HG02981 (cell line): ENCODE data around the gene ING1.
"Not testable (repeated sequence)": the region's sequence is repeated elsewhere in the genome, so short reads cannot be mapped to it uniquely, and the experiment has no call there.

ENCODE experiments used
- ATAC-seq: cut with Tn5 transposase; IDR thresholded peaks from one replicate; pipeline ENCODE4 v1.9.1; 2021; ENCODE audit warnings: mild to moderate bottlenecking, moderate library complexity; ENCODE audit not compliant: unreplicated experiment

Gene ING1, protein sequence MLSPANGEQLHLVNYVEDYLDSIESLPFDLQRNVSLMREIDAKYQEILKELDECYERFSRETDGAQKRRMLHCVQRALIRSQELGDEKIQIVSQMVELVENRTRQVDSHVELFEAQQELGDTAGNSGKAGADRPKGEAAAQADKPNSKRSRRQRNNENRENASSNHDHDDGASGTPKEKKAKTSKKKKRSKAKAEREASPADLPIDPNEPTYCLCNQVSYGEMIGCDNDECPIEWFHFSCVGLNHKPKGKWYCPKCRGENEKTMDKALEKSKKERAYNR

DNA sequence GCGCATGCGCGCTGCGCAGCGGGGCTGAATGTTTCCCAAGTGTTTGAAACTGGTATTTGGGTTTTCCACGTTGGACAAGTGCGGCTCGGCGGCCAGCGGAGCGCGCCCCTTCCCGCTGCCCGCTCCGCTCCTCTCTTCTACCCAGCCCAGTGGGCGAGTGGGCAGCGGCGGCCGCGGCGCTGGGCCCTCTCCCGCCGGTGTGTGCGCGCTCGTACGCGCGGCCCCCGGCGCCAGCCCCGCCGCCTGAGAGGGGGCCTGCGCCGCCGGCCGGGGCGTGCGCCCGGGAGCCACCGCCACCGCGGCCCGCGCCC is at the start of gene ING1:
TSS of gene ING1 (plus strand) at position 59 of the 311 bp plus-strand sequence. CDS start 450 bp downstream, outside the sequence.
- no peak for ATAC-seq

DNA sequence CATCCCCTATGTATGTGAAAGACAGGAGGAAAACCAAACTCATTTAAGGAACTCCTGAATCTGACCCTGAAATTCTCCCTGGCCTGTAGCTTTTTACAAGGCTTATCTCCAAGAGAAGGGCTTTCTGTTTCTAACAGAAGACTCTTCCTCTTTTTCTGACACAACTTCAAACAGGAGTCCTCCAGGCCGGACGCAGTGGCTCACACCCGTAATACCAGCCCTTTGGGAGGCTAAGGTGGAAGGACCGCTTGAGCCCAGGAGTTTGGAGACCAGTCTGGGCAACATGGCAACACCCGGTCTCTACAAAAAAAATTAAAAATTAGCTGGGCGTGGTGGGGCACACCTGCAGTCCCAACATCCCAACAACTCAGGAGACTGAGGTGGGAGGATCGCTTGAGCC is 49.5 kb upstream of the ING1 start:
- ATAC-seq = no peak

DNA sequence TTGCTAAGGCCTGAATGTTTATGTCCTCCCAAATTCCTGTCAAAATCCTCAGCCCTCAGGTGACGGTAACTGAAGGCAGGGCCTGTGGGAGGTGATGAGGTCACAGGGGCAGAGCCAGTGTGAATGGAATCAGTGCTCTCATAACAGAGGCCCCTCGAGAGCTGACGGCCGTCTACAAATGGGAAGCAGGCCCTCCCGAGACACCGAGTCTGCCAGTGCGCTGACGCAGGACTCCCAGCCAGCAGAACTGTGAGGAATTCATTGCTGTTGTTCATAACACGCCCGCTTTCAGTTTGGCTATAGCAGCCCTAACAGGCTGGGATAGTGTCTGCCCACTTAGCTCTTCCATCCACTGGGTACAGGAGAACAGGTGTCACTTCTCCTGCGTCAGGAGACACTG is 48.8 kb upstream of the ING1 start:
- no peak for ATAC-seq

DNA sequence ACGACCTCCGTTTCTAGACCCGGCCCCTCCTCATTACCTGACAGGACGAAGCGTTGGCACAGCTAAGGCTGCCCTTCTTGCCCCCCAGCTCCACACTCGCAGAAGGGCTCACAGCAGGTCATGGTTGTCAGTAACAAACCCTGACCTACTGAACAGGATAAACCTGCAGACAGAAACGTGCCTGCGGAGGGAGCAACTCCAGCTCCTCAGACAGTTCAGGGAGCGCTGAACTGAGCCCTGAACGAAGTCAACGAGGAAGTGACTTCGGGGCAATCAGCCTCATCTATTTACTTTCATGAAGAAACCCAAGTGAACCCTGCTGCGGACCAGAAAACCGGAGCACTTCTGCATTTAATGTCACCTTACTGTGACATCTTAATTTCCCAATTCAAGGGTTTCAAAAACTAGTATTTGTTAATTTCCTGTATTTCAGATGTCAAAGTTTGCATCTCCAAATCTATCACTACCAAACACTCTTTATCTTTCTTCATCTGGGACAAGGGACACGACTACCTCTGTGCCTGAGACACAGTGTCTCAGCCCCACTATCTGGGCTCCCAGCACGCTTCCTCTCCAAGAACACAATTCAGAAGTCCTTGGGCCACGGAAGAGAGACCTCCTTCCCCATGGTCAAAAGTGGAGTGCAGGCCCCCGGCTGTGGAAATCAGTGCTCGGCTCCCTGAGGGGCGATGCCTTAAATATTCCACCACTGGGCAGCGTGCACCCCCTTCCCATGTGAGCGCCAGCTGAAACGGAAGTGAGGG is 47.8 kb upstream of the ING1 start:
- ATAC-seq = no peak

DNA sequence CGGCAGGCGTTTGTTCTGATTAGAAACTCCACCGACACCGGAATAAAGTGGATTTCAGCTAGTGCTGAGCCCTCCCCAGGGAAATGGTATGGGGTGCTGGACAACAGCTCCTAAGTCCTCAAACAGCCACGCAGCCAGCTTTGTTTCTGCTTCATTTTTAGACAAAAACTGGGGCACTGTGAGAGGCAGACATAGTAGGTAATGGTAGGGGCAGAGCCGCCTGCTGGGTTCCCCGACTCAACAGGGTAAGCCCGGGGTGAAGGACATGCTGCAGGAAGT is 47.3 kb upstream of the ING1 start:
- ATAC-seq = no peak

DNA sequence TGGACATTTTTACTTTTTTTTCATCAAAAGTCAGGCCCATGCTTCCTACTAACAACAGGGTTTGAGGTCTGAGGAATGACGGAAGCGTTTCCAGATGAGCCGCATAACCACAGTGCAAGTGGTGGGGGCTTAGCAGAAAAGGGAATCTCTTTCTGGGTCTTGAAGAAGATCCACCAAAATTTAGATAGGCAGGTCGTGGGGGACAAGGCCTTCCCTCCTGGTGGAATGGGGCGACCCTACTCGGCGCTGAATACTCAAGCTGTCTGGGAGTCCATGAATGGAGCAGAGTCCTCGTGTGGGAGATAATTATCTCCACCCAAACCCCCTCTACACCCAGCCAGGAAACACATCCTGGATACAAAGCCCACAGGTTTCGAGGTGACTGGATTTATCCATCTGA is 44.5 kb upstream of the ING1 start:
- ATAC-seq = no peak

DNA sequence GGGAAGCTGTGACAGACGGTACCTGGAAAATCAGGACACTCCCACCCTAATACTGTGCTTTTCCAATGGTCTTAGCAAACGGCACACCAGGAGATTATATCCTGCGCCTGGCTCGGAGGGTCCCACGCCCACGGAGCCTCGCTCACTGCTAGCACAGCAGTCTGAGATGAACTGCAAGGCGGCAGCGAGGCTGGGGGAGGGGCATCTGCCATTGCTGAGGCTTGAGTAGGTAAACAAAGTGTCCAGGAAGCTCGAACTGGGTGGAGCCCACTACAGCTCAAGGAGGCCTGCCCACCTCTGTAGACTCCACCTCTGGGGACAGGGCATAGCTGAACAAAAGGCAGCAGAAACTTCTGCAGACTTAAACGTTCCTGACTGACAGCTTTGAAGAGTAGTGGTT is 43.7 kb upstream of the ING1 start:
- ATAC-seq = not testable (repeated sequence)

DNA sequence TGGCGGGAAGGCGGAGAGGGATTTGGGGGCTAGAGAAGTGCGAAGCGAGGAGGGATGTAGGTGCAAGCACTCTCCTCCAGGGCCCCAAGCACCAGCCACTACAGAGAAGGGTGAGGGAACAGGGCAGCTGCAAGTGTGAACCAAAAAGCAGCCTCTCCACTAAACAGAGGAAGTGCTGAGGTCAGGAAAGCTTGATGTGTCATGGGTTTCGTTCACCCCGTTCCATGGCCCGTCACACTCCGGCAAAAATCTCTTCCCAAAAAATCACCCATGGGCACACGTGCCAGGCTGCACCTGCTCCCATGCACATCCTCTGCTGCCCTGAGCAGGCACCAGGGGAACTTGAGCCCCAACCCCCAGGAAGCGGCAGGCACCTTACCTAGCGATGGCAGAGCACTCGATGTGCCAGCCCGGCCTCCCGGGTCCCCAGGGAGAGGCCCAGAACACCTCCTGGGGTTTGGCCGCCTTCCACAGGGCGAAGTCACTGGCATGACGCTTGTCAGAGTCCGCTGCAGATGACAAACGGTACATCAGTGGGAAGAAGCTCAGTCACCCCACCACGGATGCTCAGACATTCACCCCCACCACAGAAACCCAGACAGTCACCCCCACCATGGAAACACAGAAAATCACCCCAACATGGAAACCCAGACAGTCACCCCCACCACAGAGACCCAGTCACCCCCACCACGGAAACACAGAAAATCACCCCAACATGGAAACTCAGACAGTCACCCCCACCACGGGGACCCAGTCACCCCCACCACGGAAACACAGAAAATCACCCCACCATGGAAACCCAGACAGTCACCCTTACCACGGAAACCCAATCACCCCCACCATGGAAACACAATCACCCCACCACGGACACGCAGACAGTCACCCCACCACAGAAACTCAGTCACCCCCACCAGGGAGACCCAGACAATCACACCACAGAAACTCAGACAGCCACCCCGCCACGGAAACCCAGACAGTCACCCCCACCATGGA is 36.6 kb upstream of the ING1 start:
- peak; percentile 70 for ATAC-seq

DNA sequence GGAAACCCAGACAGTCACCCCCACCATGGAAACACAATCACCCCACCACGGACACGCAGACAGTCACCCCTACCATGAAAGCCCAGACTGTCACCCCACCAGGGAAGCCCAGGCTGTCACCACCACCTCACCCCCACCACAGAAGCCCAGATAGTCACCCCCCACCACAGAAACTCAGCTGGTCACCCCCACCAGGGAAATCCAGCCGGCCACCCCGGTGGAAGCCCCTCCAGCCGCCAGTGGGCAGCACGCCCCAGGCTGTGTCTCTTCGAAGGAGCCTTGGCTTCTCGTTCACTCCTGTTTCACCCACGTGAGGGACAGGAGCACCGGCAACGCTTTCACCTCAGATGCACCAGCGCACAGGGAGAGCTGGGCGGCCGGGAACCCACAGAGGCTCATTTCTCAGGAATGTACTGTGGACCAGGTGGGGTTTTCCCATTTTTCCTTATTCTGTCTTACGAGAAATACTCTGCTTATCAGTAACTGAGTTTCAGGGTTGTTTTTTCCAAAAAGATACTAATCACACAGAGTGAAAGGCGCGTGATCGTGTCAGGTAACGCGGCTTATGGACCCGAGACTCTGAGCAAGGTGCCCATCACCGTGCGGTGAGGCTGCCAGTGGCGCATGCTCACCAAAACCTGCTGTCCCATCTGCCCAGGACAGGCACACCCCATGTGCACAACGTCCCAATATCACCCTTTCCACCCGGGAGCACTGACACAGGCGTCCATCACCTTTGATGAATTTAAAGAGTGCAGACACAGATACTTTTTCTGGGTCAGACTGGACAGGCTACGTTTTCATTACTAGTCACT is 35.6 kb upstream of the ING1 start:
- ATAC-seq = no peak

DNA sequence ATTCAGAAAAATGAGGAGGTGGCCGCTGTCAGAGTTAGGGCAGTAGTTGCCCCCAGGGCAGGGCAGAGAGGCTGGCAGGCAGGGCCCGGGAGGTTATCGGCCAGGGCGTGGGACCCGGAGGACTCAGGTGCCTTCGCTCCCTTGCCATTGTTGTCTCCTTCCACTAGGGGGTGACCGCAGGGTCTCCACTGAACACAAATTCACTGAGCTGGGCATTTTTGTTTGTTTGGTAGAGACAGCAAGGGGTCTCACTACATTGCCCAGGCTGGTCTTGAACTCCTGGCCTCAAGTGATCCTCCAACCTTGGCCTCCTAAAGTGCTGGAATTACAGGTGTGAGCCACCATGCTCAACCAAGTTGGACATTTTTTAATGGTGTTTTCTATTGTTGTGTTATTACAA is 32.6 kb upstream of the ING1 start:
- ATAC-seq = no peak

DNA sequence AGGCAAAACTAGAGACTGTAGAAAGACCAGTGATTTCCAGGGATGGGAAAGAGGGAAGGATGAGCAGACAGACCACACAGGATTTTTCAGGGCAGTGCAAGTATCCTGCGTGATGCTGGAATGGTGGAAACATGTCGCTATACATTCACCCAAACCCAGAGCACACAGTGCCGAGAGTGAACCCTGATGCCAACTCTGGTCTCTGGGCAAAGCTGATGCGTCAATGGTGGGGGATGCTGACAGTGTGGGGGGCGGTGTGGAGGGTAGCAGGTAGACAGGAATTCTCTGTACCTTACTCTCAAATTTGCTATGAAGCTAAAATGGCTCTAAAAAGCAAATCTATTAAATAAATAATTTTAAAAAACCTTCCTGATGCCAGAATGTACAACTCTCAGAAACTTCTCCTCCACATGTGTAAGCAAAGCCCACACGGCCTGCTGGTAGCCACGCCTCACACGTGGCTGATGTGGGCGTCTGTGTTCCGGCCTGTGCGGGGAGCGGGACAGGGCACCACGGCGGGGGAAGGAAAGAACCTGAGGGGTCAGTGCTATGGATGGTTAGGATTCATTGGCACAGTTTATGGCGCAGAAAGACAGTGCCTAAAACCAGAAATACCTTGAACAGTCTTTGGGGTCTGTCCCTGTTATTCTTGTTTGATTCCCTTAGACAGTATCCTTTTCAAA is 31.5 kb upstream of the ING1 start:
- no peak for ATAC-seq

DNA sequence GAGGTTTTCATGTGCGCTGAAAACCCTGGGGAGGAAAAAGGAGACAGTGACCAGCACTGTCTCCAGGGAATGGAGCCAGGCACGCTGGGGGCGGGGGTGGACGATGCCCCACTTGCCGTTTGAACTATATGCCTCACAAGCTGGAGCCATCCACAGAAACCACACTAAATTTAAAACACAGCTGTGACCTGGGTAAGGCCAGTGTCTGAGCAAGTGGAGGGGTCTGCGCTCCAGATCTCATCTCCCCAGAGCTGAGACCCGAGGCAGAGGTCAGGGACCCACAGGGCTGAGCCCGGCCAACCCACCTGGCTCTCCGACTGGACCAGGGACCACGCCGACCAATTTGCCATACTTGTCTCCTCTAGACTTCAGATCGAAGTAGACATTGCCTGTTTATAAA is 30.8 kb upstream of the ING1 start:
- ATAC-seq = no peak

DNA sequence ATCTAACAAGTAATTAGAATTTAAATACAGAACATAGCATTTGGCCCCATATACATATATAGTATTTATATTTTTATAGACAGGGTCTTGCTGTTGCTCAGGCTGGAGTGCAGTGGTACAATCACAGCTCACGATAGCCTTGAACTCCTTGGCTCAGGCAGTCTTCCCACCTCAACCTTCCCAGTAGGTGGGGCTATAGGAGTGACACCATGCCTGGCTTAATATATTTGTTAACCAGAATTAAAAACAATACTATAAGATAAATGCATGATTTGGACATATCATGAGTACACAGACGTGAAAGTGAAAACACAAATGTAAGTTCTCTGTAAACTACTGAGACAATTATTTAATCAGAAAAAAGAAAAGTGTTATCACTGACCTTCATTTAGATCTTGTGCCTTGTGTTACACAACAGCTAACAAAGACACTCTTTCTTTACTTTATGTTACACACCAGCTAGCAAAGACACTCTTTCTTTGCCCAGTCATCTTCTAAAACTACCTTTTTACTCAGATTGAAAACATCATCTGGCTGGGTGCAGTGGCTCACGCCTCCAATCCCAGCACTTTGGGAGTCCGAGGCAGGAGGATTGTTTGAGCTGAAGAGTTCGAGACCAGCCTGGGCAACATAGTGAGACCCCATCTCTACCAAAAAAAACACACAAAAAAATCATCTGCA is 30.2 kb upstream of the ING1 start:
- ATAC-seq = no peak

DNA sequence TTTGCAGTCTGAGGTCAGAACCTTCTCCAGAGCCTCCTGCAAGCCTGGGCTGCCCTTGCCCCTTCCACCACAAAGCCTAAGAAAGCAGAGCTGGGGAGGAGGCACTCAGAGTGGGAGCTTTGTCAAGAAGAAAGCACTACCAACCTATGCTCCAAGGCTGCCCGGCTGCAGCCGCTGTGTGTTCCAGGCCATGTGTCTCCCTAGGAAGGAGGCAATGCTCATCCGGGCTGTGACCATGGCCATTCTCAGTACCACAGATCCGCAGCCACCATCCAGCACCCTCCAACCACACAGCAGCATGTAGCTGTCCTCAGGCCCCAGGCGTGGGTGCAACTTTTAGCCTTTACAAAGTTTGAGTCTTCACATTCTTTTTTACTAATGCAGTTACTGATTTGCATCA is 29.6 kb upstream of the ING1 start:
- ATAC-seq = no peak

DNA sequence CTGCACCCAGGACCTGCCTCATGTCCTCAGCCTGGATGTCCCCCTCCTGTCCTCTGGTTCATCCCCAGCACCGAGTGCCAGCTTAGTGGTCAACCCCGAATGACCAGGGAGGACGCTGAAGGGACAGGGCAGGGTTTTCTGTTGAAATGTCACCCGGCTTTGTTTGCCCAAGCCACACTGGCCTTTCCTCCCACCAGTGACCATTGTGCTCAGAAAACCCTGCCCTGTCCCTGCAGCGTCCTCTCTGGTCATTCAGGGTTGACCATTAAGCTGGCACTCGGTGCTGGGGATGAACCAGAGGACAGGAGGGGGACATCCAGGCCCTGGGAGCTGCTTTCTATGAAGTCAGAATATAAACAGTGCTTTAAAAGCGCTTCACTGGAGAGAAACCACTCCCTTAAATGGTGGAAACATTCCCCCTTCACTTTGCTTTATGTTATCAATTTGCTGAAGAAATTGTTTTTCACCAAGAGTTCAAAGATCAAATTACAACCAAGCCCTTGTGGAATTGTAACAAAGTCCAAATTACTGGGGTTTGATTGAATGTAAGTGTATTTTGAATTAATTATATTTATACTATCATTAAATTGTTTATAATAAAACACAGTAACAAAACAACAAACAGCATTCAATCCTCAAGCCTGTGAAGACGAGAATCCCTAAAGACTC is 29.0 kb upstream of the ING1 start:
- ATAC-seq = no peak

DNA sequence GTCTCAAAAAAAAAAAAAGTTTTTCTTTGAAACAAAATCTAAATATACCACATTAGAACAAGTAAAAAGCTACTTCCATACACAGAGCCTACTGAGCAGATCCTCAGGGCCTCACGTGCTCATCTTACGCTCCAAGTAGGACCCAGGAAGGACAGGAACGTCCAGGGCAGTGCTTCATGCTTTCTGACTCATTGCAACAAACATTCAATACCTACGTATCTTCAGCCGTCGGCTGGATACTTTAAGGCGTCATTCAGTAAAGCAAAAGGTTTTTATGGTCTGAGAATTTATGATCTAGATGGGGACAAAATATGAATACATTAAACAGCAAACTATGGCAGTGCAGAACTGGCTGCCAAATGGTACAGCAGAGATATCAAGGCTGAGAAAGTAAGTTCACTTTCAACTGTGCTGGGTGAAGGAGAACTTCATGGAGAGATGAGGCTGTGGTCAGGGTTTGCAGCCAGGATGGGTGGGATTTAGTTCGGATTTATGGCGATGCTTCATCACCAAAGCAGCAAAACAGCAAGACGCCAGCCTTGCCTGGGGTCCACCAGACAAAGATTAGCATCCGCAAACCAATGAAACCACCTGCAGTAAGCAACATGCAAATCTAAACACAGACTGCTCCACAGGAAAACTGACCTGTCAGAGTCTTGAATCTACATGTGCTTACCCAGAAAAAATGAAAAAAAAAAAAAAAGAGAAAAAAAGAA is 28.0 kb upstream of the ING1 start:
- no peak for ATAC-seq

DNA sequence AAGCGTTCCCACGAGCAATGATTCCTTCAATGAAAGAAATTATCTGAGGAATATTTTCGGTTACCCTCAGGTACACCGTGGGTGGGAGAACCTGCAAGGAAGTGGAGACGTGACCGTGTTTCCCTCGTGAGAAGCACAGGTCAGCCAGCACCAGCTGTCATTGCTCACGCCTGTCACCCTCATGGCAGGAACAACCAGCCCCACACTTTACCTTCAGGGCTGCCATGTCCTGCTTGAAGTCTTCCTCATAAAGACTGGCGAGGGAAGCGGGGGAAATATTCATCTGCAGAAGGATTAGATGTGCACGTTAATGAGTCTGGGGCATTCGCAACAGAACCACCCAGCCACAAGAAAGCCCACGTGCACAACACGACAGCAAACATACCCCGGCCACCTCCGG is 25.8 kb upstream of the ING1 start:
- ATAC-seq = no peak

DNA sequence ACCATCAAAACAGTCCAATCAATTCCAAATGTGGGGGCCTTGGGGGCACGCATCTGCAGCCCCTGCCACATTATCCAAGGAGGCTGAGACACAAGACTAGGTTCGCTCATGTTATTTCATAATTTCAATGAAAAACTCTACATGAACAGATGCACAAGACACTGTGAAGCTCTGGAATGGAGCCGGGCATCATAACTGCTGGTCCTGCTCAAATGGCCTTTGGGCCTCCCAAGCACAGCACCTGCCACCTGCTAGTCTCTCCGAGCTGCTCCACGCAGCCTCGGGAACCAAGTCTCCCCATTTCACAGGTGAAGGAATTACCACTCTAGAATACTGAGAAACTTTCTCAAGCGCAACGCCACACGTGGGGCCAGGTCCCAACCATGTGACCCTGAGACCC is 24.5 kb upstream of the ING1 start:
- no peak for ATAC-seq

DNA sequence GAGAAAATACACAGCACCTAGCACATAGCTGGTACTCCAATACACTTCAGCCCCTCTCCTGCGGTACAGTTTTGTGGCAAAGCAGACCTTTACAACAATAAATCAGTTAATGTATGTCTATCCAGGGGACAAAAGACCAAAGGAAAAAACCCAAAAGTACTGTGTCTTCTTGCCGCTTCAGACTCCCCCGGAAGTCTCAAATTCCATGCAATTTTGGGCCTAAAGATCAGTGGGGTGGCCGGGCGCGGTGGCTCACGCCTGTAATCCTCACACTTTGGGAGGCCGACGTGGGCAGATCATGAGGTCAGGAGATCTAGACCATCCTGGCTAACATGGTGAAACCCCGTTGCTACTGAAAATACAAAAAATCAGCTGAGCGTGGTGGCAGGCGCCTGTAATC is 23.8 kb upstream of the ING1 start:
- ATAC-seq = no peak
